Measurements from ENCODE around the gene CRISP3.

DNA sequence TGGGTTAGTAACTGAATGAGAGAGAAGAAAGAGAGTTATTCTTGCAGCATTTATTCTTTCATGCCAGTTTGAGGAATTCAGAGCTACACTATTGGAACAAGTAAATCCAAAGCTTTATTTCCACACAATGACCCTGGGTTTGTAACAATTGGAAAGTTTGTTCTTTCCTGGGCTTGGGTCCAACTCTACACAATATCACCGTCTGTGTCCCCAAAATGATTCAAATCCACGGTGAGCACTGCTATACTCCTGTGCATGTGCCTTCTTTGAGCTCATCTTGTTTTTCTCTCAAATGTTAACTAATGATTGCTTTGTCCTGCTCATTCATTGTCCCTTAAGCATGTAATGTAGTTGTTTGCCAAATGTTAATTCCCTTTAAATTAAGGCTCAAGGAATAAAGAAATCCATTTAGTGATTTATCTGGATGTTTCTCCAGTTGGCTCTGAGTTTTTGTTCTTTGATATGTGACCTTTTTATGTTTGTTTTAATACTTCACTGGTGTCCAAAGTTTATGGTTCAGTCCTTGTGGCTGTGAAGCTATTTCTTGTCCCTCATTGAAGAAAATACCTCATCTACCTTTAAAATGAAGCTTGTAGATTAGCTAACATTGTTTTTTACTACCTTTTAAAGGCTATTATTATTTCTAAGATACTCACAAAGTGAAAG, 20.5 kb upstream of the CRISP3 start:
- no peak for TF ChIP-seq REPIN1 (tag by site-specific recombination; IDR thresholded peaks at IDR 0.05; ENCODE audit: low read depth)
- no peak for TF ChIP-seq ZNF140 (tag by site-specific recombination; IDR thresholded peaks at IDR 0.05)
- no peak for TF ChIP-seq YY1 (tag by site-specific recombination; IDR thresholded peaks at IDR 0.05)
- TF ChIP-seq, protein P1, sequence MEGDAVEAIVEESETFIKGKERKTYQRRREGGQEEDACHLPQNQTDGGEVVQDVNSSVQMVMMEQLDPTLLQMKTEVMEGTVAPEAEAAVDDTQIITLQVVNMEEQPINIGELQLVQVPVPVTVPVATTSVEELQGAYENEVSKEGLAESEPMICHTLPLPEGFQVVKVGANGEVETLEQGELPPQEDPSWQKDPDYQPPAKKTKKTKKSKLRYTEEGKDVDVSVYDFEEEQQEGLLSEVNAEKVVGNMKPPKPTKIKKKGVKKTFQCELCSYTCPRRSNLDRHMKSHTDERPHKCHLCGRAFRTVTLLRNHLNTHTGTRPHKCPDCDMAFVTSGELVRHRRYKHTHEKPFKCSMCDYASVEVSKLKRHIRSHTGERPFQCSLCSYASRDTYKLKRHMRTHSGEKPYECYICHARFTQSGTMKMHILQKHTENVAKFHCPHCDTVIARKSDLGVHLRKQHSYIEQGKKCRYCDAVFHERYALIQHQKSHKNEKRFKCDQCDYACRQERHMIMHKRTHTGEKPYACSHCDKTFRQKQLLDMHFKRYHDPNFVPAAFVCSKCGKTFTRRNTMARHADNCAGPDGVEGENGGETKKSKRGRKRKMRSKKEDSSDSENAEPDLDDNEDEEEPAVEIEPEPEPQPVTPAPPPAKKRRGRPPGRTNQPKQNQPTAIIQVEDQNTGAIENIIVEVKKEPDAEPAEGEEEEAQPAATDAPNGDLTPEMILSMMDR (tag by site-specific recombination; IDR thresholded peaks at IDR 0.05): no peak

Data from HEK293 (cell line).